ENCODE results near the gene H6PD.

DNA sequence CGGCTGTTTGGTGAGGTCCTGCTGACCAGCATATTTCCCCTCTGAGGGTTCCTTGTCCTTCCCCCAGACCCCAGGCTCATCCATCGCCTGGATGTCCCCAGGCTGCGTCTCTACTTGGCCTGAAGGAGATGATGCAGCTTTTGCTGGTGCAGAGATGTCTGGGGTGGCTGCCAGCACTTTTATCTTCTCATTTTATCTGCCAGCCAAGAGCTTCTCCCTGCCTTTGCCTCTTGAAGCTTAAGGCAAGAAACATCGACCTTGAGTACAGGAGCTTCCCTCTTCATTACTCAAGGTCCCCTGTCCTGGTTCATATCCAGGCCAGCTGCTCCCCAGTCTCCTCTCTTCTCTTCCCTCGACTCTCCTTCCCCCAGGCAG lies 9.2 kb upstream of the H6PD start:
- TF ChIP-seq JUNB (IDR thresholded peaks at IDR 0.05; ENCODE audit: unreplicated experiment) (no peak), CREB1 (CRISPR knock-in tag; IDR thresholded peaks at IDR 0.05; ENCODE audit: low read depth) (no peak), POLR2AphosphoS5 (IDR thresholded peaks at IDR 0.05; ENCODE audit: low read depth) (no peak), EZH2 (IDR thresholded peaks at IDR 0.05; ENCODE audit: low read depth, unreplicated experiment) (no peak), EZH2phosphoT487 (IDR thresholded peaks at IDR 0.05; ENCODE audit: unreplicated experiment) (no peak), STAT1 (IDR thresholded peaks at IDR 0.05; ENCODE audit: unreplicated experiment) (no peak), ZNF331 (CRISPR knock-in tag; IDR thresholded peaks at IDR 0.05; ENCODE audit: low read depth) (no peak), ZNF114 (CRISPR knock-in tag; IDR thresholded peaks at IDR 0.05) (no peak)
- TF ChIP-seq, protein P1, sequence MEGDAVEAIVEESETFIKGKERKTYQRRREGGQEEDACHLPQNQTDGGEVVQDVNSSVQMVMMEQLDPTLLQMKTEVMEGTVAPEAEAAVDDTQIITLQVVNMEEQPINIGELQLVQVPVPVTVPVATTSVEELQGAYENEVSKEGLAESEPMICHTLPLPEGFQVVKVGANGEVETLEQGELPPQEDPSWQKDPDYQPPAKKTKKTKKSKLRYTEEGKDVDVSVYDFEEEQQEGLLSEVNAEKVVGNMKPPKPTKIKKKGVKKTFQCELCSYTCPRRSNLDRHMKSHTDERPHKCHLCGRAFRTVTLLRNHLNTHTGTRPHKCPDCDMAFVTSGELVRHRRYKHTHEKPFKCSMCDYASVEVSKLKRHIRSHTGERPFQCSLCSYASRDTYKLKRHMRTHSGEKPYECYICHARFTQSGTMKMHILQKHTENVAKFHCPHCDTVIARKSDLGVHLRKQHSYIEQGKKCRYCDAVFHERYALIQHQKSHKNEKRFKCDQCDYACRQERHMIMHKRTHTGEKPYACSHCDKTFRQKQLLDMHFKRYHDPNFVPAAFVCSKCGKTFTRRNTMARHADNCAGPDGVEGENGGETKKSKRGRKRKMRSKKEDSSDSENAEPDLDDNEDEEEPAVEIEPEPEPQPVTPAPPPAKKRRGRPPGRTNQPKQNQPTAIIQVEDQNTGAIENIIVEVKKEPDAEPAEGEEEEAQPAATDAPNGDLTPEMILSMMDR (conservative IDR thresholded peaks at IDR 0.05; ENCODE audit: low read depth in 2 of 2) = no peak
- TF ChIP-seq, protein P2, sequence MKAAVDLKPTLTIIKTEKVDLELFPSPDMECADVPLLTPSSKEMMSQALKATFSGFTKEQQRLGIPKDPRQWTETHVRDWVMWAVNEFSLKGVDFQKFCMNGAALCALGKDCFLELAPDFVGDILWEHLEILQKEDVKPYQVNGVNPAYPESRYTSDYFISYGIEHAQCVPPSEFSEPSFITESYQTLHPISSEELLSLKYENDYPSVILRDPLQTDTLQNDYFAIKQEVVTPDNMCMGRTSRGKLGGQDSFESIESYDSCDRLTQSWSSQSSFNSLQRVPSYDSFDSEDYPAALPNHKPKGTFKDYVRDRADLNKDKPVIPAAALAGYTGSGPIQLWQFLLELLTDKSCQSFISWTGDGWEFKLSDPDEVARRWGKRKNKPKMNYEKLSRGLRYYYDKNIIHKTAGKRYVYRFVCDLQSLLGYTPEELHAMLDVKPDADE (IDR thresholded peaks at IDR 0.05) = no peak
- TF ChIP-seq, protein P3, sequence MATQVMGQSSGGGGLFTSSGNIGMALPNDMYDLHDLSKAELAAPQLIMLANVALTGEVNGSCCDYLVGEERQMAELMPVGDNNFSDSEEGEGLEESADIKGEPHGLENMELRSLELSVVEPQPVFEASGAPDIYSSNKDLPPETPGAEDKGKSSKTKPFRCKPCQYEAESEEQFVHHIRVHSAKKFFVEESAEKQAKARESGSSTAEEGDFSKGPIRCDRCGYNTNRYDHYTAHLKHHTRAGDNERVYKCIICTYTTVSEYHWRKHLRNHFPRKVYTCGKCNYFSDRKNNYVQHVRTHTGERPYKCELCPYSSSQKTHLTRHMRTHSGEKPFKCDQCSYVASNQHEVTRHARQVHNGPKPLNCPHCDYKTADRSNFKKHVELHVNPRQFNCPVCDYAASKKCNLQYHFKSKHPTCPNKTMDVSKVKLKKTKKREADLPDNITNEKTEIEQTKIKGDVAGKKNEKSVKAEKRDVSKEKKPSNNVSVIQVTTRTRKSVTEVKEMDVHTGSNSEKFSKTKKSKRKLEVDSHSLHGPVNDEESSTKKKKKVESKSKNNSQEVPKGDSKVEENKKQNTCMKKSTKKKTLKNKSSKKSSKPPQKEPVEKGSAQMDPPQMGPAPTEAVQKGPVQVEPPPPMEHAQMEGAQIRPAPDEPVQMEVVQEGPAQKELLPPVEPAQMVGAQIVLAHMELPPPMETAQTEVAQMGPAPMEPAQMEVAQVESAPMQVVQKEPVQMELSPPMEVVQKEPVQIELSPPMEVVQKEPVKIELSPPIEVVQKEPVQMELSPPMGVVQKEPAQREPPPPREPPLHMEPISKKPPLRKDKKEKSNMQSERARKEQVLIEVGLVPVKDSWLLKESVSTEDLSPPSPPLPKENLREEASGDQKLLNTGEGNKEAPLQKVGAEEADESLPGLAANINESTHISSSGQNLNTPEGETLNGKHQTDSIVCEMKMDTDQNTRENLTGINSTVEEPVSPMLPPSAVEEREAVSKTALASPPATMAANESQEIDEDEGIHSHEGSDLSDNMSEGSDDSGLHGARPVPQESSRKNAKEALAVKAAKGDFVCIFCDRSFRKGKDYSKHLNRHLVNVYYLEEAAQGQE (IDR thresholded peaks at IDR 0.05; ENCODE audit: unreplicated experiment) = no peak
